ENCODE data around the gene GALNT1. TPM values are rescaled to one million over a fixed set of nuclear protein-coding genes. Genes with fewer than 3 reads are reported as not detected.

GALNT1 gene
- total RNA-seq, 1 experiment from 2014 or later = 77.9 TPM

DNA sequence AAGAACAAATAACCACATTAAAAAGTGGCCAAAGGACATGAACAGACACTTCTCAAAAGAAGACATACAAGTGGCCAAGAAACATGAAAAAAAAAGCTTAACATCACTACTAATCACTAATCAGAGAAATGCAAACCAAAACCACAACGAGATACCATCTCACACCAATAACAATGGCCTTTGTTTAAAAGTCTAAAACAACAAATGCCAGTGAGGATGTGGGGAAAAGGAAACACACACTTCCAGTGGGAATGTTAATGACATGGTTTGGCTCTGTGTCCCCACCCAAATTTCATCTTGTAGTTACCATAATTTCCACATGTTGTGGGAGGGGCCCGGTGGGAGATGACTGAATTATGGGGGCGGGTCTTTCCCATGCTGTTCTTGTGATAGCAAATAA, 147.1 kb downstream of the GALNT1 start:
- H3K36me3 Mint-ChIP-seq (ENCODE audit: insufficient read depth in 1 of 3, low read depth in 3 of 3) = peaks cover 0 to 6% (median 0%) of the 10 kb centered on the region in 3 experiments; a peak in 1 of 7 replicates
- no peaks in the 10 kb centered on the region for H4K20me1 ChIP-seq (ENCODE audit: control insufficient read depth, insufficient read depth, insufficient read length)
- H2AFZ ChIP-seq (ENCODE audit: low read length) = no peak overlapping the region
- H3K4me3 Mint-ChIP-seq = no peak overlapping the region
- no peaks in the 10 kb centered on the region for H3K79me2 ChIP-seq (ENCODE audit: insufficient read depth, low read length)
- no peak overlapping the region for H3K18ac ChIP-seq (ENCODE audit: insufficient read length, low read depth, low read length)
- H3K14ac ChIP-seq (ENCODE audit: insufficient read depth, low read length) = no peak overlapping the region
- no peak overlapping the region for H2BK15ac ChIP-seq (ENCODE audit: low read depth, low read length)
- no peaks in the 10 kb centered on the region for H3K79me1 ChIP-seq (ENCODE audit: insufficient read depth, low read depth, low read length, poor library complexity, severe bottlenecking)
- H4K5ac ChIP-seq (ENCODE audit: insufficient read length, low read depth, low read length) = no peak overlapping the region
- no peak overlapping the region for H3K9ac ChIP-seq (ENCODE audit: extremely low read depth, insufficient read length, low read length)
- no peak overlapping the region; a peak in 1 of 7 replicates for H3K27ac Mint-ChIP-seq
- H3T11ph ChIP-seq (ENCODE audit: low read length) = no peak overlapping the region
- H3K27me3 ChIP-seq (ENCODE audit: insufficient read depth, low read length) = no peaks in the 10 kb centered on the region
- TF ChIP-seq, protein P1, sequence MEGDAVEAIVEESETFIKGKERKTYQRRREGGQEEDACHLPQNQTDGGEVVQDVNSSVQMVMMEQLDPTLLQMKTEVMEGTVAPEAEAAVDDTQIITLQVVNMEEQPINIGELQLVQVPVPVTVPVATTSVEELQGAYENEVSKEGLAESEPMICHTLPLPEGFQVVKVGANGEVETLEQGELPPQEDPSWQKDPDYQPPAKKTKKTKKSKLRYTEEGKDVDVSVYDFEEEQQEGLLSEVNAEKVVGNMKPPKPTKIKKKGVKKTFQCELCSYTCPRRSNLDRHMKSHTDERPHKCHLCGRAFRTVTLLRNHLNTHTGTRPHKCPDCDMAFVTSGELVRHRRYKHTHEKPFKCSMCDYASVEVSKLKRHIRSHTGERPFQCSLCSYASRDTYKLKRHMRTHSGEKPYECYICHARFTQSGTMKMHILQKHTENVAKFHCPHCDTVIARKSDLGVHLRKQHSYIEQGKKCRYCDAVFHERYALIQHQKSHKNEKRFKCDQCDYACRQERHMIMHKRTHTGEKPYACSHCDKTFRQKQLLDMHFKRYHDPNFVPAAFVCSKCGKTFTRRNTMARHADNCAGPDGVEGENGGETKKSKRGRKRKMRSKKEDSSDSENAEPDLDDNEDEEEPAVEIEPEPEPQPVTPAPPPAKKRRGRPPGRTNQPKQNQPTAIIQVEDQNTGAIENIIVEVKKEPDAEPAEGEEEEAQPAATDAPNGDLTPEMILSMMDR (conservative IDR thresholded peaks at IDR 0.05) = no peak
- no peaks in the 10 kb centered on the region for H3K9me3 ChIP-seq (ENCODE audit: control insufficient read depth, low read depth, low read length)
- no peak for DNase-seq
- H4K8ac ChIP-seq (replicated peaks; ENCODE audit: insufficient read length, low read depth, low read length) = no peak overlapping the region
- no peaks in the 10 kb centered on the region for H3K4me1 ChIP-seq (ENCODE audit: insufficient read depth, low read length)
- no peak overlapping the region for H3K4me2 ChIP-seq (ENCODE audit: insufficient read depth, insufficient read length, low read length)
- no peaks in the 10 kb centered on the region for H3K23me2 ChIP-seq (ENCODE audit: insufficient read length, low read depth, low read length, poor library complexity, severe bottlenecking)
- H2BK12ac ChIP-seq (ENCODE audit: insufficient read length, low read depth, low read length) = no peak overlapping the region
- no peak overlapping the region for H2BK20ac ChIP-seq (ENCODE audit: low read depth, low read length, poor library complexity, severe bottlenecking)
- no peak overlapping the region for H2BK120ac ChIP-seq (ENCODE audit: low read depth, low read length, poor library complexity, severe bottlenecking)
- peaks cover 4 to 6% of the 10 kb centered on the region in 2 experiments; a peak in 3 of 5 replicates for H3K9me3 Mint-ChIP-seq
- no peak overlapping the region for H4K91ac ChIP-seq (ENCODE audit: insufficient read length, low read depth, low read length)
- H2AK5ac ChIP-seq (ENCODE audit: insufficient read length, low read length) = no peak overlapping the region
- H3K27me3 Mint-ChIP-seq (ENCODE audit: low read depth) = no peaks in the 10 kb centered on the region
- H2BK5ac ChIP-seq (ENCODE audit: insufficient read length, low read length) = no peak overlapping the region
- H3K27ac ChIP-seq (ENCODE audit: insufficient read length, low read depth, low read length) = no peak overlapping the region
- no CpG with 5 or more reads among the region's 3 CpGs for WGBS (ENCODE audit: extremely low coverage, insufficient read length, low lambda C conversion rate)
- H3K56ac ChIP-seq (ENCODE audit: insufficient read length, low read depth, low read length) = no peak overlapping the region
- H3K23ac ChIP-seq (ENCODE audit: insufficient read length, low read depth, low read length) = no peak overlapping the region
- peaks cover 4 to 16% of the 10 kb centered on the region in 2 experiments; a peak in 3 of 4 replicates for H3K4me1 Mint-ChIP-seq
- no peak overlapping the region for H3K4ac ChIP-seq (ENCODE audit: low read depth, low read length)
